NCI-H1436 treated with DMSO at 0.1 percent for 48 hours (cell line): ENCODE measurements around the gene FBXW12.

Experiments
- DNase-seq: peaks from one replicate; lab custom pipeline; 2025; lab: John Stamatoyannopoulos, UW

The FBXW12 gene

GRCh38 chr3:48408823-48409281 is 36.8 kb downstream of the FBXW12 start:
- no peak for DNase-seq

- no peak for DNase-seq
Measured at GRCh38 chr3:48409291-48410201, 37.5 kb downstream of the FBXW12 start.

DNA sequence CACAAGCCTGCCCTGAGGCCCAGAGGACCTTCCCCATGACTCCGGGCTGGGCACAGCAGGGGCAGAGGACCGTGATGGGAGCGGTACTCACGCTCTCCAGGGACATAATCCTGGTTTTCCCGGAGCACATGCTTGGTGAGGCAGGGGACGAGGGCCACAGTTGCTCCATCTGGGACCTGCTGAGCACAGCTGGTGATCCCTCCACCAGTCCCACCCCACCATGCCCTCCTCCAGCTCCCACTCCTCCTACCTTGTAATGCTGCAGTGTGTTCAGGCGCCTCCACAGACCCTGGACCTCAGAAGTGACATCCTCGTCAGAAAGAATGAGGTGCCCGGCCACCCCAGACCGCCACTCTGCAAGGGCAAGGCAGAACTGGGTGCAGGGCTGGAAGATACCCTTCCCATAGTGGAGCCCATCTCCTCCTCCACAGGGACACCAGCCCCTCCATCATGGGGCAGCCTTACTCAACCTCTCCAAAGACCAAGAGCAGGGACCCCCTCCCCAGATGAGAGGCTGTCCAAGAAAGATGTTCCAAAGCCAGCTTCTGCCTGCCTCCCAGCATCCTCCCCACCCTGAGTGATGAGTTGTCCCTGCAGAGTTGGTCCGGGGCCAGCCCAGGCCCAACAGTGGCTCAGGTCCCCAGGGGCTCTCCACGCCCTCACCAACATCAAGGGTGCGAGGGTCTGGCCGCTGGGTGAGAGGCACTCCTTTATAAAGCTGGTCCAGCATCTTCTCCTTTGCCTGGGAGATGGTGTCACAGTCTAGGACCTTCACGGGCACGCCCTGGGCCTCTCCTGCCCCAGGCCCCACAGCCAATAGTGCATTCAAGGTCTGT is 38.4 kb downstream of the FBXW12 start:
- no peak for DNase-seq

GRCh38 chr3:48411041-48411588 is 39.1 kb downstream of the FBXW12 start:
- no peak for DNase-seq

DNA sequence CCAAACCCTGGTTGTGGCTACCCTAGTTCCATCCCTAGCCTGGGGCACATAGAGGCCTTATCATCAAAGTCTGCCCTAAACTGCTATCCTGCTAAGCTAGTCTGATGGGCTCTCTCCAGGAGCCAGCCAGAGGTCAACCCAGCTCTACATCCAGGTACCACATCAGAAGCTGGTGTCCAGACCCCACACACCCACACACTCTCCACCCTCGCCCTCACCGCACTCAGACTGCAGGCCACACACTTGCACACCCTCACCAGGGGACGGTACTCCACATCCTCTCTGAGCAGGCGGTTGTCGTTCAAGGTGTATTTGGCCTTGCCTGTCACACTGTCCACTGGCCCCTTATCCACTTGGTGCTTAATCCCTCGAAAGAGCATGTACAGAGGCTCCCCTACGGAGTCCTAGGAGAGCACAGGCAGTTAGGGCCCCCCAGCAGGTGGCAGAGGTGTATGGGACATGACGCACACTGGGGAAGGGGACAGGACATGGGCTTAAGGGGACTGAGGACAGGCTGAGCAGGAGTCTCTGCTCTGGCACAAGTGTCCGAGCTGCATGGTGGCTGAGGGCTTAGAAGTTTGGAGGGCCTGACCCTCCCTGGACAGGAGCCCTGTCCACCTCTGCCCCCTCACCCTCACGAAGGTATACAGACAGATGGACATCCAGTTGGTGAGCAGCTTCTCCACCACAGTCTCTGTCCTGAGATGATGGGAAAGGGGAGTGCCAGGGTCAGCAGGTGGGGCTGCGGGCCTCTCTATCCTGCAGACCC is 39.8 kb downstream of the FBXW12 start:
- DNase-seq: no peak

- no peak for DNase-seq
Measured at GRCh38 chr3:48412375-48413001, 40.5 kb downstream of the FBXW12 start.

GRCh38 chr3:48413086-48413485 is 41.1 kb downstream of the FBXW12 start:
- no peak for DNase-seq

DNA sequence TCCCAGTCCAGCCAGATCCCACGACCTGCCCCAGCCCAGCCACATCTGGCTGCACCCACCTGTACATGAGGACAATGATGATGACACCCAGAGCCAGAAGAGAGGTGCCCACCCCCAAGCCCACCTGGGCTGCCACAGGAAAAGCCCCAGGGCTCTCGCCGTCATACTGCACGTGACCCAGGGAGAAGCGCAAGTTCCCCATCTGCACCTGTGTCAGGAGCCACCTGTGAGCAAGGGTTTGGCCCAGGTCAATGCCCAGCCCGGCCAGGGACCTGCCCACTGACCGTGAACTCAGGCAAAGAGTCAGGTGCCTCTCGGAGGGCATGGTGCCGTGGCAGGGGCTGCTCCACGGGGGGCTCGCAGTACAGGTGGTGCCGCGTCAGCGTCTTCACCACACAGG is 41.6 kb downstream of the FBXW12 start:
- DNase-seq: no peak

DNA sequence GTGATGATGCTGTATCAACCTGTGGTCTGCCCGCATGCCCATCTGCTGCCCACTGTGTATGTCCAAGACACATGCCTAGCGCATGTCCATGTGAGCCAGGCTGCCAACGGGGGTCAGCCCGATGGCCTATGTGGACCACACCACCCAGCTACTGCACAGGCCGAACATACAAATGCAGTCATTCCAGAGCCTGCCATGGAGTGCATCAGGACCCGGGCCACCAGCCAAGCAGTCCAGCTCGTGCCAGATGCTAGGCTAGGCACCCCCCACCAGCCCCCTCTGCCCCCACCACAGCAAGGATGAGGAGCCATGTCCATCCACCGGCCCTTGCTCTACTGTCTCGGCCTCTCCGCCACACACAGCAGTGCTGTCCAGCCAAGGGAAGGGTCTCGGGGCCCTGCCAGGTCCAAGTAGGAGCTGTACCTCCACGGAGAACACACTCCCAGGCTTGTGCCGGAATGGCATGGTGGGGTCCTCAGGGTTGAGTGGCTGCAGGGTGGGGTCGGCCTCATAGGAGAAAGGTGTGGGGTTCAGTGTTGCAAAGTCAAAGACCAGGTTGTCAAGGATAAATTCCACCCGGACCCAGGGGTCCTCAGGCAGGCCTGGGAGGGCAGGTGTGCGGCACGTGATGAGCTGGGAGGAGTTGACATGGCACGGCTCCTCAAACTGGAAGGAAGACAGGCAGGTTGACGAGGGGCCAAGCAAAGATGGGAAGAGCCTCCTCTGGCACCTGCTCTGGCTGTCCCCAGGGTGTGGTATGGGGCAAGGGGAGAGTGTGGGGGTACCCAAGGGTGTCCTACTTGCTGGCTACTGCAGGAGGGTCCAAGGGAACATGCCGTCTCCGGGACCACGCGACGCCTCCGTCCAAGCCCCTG is 42.6 kb downstream of the FBXW12 start:
- DNase-seq: no peak

GRCh38 chr3:48415251-48415953 is 43.4 kb downstream of the FBXW12 start:
- no peak for DNase-seq

DNA sequence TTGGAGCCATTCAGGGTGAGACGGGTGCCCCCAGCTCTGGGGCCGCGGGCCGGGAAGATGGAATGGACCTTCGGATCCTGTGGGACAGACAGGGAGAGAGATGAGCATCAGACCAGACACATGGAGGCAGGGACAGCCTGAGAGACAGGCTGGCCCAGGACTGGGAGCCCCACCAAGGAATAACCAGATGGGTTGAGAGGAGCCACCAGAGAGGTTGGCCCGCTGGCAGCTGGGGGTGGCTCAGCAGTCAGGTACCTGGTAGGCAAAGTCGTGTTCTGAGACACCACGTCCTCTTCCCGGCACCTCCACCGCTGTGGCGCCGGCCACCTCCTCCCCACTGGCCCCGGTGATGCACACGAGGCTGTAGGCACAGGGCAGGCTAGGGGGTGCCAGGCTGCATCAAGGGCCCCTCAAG is 44.1 kb downstream of the FBXW12 start:
- no peak for DNase-seq

DNA sequence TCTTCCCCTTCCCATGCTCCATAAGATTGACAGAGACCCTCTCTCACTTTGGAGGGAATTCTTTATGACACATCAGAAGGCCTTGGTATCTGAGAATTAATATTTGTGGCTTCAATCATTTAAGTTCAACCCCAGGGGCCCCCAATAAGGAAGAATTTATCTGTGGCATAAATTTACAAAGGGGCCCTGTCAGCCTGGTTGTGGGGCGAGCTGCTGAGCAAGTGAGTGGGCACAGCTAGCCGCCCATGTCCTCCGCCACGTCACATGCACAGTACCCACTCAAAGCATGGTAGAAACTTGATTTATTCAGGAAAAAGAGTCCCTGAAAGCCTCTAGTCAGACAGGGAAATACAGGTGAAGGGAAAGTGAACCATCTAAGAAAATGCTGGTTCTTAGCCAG is 44.5 kb downstream of the FBXW12 start:
- DNase-seq: no peak

- DNase-seq: no peak
Measured at GRCh38 chr3:48417529-48418108, 45.6 kb downstream of the FBXW12 start.

DNA sequence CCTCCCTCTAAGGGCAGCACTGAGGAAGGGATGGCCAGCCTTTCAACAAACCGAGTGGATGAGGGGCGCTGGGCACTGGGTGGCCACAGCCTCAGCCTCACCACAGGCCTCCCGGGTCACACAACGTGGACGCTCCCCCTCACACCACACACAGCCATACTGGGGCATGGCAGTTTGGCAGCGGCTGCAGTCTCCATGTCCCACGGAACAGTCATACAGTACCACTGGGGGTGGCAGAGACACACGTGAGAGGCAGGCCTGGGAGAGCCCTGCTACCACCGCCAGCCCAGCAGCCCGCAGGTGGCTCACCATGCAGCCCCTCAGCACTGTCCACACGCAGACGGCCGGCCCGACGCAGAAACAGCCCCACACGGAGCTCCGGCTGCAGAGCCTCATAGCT is 46.1 kb downstream of the FBXW12 start:
- no peak for DNase-seq

DNA sequence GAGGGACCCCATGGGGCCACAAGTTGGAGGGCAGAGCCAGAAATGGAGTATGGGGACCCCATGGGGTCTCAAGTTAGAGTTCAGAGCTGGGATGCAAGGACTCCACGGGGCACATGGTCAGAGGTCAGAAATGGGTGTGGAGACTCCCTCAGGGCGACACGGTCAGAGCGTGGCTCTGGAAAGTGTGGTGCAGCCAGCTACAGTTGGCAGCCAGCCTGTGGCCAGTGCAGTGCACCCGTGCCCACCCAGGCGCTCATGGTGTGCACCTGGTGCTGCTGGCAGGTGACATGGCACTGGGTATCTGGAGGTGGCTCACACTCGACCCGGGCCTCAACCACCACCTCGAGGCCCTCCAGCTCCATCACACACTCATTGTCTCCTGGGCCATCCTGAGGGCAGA is 46.6 kb downstream of the FBXW12 start:
- DNase-seq: no peak

DNA sequence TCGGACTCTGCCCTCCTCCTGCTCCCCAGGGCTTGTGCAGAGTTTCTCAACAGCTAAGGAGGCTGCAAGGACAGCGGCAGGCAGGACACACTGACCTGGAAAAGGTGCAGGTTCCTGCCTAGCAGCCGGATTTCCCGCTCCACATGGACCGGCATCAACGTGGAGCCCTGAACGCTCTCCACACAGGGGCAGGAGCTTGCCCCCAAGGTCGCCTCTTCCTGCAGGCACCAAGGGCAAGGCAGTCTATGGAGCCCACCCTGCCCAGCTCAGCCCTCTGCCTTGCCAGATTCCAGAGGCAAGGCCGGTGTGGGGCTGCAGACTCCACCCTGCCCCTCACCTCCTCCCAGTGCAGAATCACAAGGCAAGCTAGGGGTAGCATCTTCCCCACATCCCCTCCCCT is 47.1 kb downstream of the FBXW12 start:
- no peak for DNase-seq

DNA sequence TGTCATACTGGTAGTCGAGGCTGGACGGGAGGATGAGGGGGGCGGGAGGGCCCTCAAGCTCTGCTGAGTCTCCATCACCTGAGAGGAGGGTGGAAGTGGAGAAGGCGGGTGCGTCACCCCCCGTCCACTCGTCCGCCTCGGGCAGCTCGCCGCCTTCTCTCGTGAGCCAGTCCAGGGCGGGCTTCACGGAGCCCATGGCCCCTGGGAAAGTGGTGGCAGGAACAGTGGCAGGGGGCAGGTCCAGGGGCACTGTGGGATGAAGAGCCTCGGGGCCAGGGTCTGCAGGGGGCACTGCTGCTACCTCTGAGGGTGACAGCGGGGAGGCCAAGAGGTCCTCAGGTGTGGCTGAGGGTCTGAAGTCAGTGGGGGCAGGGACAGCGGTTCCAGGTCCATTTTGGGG is 47.6 kb downstream of the FBXW12 start:
- no peak for DNase-seq

DNA sequence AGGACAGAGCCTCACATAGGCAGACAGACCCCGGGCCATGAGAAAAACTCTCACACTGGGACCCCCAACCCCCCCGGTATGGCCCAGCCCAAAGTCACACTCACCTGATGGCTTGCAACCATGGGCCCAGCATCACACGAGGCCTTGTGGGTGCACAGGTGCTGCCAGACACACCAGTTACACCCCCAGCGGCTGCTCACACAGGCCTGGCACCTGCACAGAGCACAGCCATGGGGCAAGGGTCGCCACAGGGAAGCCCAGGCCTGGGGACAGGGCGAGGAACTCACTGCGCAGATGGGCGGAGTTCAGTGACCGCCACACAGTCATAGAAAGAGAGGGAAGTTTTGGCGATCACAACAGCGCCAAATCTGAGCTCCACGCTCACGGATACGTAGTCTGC is 48.5 kb downstream of the FBXW12 start:
- DNase-seq: no peak

DNA sequence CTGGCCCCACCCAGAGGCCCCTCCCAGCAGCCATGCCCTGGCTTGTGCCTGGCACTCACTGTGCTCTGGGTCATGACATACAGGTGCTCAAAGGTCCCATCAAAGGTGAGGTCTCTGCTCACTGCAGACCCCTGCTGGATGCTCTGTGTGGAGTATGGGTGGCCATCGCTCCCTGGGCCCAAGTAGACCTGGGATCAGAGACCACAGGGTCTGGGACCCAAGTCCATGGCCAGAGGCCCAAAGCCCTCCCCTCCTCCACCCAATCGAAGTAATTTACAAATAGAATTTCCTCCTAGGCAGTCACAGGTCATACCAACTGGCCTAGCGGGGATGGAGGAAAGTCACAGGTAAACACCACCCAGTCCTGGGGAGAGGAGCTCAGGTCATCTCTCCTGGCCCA is 50.3 kb downstream of the FBXW12 start:
- no peak for DNase-seq
